KOPT-K1 (cell line): ENCODE results near the gene SORCS2.

Experiments used
- H3K27ac ChIP-seq: fragments of 200-600 bp; sonication (generic); 2 replicates; pipeline ENCODE4 v1.5.1; 2016; ENCODE audit warnings: antibody characterized with exemption, mild to moderate bottlenecking, low read depth, low read length; ENCODE audit not compliant: poor library complexity, severe bottlenecking
- H3K36me3 ChIP-seq: fragments of 200-600 bp; sonication (generic); 2 replicates; pipeline ENCODE4 v1.5.1; 2017; ENCODE audit warnings: antibody characterized with exemption, mild to moderate bottlenecking, low read length, moderate library complexity; ENCODE audit not compliant: insufficient read depth
- H3K9me3 ChIP-seq: fragments of 200-600 bp; sonication (generic); 2 replicates; pipeline ENCODE4 v1.5.1; 2017; ENCODE audit warnings: antibody characterized with exemption, low read length, mild to moderate bottlenecking; ENCODE audit not compliant: insufficient read depth, poor library complexity, severe bottlenecking

SORCS2 gene

DNA sequence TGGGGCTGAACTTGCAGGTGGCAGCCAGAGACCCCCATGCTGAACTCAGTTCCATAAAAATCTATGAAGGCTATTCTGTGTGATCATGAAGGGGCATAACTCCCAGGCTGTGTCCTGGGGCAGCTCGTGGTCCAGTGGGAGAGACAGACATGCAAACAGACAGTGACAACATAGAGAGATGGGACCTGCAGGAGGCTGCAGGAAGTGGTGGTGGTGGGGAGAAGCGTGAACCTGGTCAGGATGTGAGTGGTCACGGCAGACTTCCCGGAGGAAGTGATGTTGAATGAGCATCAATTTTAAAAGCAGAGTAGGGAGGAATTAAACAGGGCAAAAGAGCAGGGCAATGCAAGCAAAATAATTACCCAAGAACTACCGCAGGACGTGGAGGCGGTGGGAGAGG is 23.2 kb upstream of the SORCS2 start:
- no peak overlapping the region for H3K27ac ChIP-seq
- no peaks in the 10 kb centered on the region for H3K36me3 ChIP-seq
- no peaks in the 10 kb centered on the region for H3K9me3 ChIP-seq

GRCh38 chr4:7170012-7170411 is 22.3 kb upstream of the SORCS2 start:
- Histone ChIP-seq H3K9me3 (no peaks in the 10 kb centered on the region), H3K36me3 (no peaks in the 10 kb centered on the region), H3K27ac (no peak overlapping the region)

DNA sequence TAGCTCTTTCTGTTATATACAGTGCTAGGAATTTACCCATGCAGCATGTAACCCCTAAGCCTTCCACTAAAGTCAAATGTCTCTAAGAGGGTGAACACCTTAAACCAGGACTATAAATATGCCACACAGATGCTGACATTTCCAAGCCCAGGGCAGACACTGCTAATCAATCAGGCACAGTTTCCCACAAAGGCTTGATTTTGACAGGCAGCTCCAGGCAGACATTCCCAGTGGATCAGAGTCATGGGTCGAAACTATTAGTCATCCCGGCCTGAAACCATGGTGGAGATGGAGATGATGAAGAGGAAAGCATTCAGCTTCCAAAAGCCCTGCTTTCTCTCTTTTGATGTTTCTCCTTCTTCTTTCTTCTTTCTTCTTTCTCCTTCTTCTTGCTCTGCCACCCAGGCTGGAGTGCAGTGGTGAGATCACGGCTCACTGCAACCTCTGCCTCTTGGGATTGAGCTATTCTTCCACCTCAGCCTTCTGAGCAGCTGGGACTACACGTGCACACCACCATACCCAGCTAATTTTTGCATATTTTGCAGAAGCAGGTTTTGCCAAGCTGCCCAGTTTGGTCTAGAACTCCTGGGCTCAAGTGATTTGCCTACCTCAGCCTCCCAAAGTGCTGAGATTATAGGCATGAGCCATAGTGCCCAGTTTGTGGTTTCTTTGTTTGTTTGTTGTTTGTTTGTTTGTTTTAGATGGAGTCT is 21.0 kb upstream of the SORCS2 start:
- no peaks in the 10 kb centered on the region for H3K36me3 ChIP-seq
- H3K27ac ChIP-seq: no peak overlapping the region
- no peaks in the 10 kb centered on the region for H3K9me3 ChIP-seq

DNA sequence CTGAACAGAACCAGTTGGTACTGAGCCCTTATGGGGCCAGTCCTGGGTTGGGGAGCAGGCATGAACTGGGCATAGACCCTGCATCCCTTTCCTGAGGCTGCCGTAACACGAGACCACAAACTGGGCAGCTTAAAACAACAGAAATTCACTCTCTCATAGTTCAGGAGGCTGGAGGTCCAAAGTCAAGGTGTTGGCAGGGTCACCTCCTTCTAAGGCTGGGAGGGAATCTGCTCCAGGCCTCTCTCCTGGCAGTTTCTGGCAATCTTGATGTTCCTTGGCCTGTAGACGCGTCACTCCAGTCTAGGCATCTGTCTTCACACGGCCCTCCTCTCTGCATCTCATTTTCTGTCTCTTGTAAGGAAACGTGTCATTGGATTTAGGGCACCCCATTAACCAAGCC is 19.8 kb upstream of the SORCS2 start:
- no peak overlapping the region for H3K27ac ChIP-seq
- H3K9me3 ChIP-seq: no peaks in the 10 kb centered on the region
- no peaks in the 10 kb centered on the region for H3K36me3 ChIP-seq

DNA sequence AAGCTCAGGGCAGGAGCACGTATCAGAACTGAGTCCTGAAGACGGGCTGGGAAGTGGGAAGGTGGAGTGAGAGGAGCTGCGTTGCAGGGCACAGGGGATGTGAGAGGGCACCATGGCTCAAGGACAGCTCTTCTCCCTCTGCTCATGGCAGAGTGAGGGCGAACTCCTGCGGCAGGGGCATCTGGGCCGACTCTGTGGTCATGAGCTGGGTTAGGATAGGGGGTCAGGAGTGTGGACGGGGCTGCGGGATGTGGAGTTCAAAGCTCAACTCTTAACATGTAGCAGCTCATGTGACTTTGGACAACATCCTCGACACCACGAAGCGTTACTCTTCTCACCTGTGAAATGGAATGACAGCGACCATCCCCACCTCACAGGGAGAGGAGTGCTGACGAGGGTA is 19.4 kb upstream of the SORCS2 start:
- Histone ChIP-seq H3K36me3 (no peaks in the 10 kb centered on the region), H3K27ac (no peak overlapping the region), H3K9me3 (no peaks in the 10 kb centered on the region)

GRCh38 chr4:7173841-7174449 is 18.4 kb upstream of the SORCS2 start:
- Histone ChIP-seq H3K36me3 (no peaks in the 10 kb centered on the region), H3K9me3 (peaks cover 2% of the 10 kb centered on the region), H3K27ac (no peak overlapping the region)

GRCh38 chr4:7179158-7179557 is 13.2 kb upstream of the SORCS2 start:
- no peak overlapping the region for H3K27ac ChIP-seq
- H3K36me3 ChIP-seq: no peaks in the 10 kb centered on the region
- H3K9me3 ChIP-seq: peaks cover 21% of the 10 kb centered on the region

DNA sequence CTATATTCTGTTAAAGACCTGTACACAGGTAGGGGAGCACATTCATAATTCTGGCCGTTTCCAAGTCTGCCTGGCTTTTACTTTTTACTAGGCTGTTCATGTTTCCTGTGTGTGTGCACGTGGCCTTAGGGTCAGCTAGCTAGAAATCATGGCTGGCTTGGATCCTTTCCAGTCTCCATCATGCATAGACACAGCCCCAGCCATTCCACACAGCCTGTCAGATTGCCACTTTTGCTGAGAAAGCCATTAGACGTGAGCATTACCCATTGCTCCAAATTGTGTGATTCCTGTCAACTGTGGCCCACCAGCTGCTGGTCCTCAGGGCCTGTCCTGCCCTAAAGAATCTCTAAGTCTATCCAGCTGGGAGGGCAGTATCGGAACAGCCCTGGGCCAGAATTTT is 11.4 kb upstream of the SORCS2 start:
- H3K9me3 ChIP-seq: peaks cover 21% of the 10 kb centered on the region
- H3K27ac ChIP-seq: no peak overlapping the region
- H3K36me3 ChIP-seq: no peaks in the 10 kb centered on the region

GRCh38 chr4:7182616-7183015 is 9.7 kb upstream of the SORCS2 start:
- H3K36me3 ChIP-seq: no peaks in the 10 kb centered on the region
- H3K27ac ChIP-seq: no peak overlapping the region
- H3K9me3 ChIP-seq: peaks cover 21% of the 10 kb centered on the region

- Histone ChIP-seq H3K9me3 (peaks cover 21% of the 10 kb centered on the region), H3K27ac (no peak overlapping the region), H3K36me3 (no peaks in the 10 kb centered on the region)
Observed at GRCh38 chr4:7183161-7183560, 9.2 kb upstream of the SORCS2 start.

GRCh38 chr4:7183780-7184460 is 8.4 kb upstream of the SORCS2 start:
- peaks cover 19% of the 10 kb centered on the region for H3K9me3 ChIP-seq
- no peak overlapping the region for H3K27ac ChIP-seq
- no peaks in the 10 kb centered on the region for H3K36me3 ChIP-seq

DNA sequence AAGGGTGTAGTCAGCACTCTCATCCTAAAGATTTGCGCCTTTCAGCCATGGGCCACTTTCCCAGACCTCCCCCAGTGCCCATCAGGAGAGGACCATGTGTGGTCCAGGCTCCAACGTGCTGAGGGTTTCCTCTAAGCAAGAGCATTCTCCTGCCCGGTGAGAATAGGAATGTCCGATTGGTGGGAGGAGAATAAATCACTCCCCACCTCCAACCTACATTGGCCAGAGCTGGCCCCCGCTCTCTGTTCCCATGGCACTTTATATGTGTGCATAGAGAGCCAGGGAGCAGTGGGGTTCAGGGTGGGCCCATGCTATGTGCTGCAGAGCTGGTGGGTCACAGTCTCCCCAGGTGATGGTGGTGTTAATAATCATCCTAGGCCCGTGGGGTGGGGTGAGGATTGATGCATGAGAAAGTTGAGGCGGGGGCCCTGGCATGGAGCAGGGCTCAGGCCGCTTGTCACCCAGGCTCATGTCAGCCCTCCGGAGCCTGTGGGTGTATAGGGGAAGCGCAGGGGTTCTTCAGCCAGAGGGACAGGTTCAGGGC is 6.8 kb upstream of the SORCS2 start:
- Histone ChIP-seq H3K36me3 (no peaks in the 10 kb centered on the region), H3K9me3 (peaks cover 4% of the 10 kb centered on the region), H3K27ac (no peak overlapping the region)

DNA sequence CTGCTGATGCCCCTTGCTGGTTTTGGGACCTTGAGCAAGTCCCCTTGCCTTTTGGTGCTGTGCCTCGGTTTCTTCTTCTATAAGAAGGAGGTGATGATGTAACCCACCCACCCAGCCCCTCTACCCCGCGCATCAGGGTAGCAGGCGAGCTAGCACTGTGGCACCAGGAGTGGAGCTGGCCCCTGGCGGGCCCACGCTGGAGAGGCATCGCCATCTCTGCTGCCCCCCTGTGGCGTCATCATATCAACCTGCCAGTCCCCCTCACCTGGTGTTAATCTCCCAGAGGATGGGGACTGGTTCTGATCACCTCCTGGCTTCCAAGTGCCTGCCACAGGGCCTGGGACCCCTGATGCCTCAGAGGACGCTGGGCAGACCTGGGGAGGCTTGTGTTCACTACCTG is 6.3 kb upstream of the SORCS2 start:
- Histone ChIP-seq H3K27ac (no peak overlapping the region), H3K9me3 (peaks cover under 1% of the 10 kb centered on the region), H3K36me3 (no peaks in the 10 kb centered on the region)

DNA sequence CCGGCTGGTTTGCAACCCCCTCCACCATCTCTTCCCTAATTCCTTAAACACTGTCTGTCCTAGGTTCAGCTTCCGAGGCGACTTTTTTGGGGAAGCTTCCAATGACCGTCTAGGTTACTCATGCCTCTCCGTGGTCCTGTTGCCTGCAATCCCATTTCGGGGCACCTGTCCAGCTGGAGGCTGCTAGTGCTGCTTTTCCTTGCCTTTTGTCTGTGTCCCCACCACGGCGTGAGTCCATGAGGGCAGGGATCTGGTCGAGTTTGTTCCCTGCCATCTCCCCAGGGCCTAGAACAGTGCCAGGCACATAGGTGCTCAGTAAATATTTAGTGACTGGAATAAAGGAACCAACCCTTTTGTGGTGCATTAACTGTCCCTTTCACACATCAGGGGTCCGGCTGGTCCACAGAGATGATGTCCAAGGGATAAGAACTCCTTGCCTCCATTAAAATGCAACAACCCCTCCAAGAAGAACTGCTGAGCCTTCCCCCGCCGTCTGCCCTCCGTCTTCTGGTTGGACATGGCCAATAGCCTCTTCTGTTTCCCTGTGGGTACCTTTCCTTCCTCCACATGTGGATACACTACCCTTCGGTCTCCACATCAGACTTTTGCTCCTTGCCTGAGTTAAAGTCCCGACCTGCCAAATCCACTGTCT is 5.7 kb upstream of the SORCS2 start:
- Histone ChIP-seq H3K36me3 (no peaks in the 10 kb centered on the region), H3K27ac (no peak overlapping the region), H3K9me3 (no peaks in the 10 kb centered on the region)

- Histone ChIP-seq H3K9me3 (no peaks in the 10 kb centered on the region), H3K27ac (no peak overlapping the region), H3K36me3 (no peaks in the 10 kb centered on the region)
Observed at GRCh38 chr4:7187168-7187535, 5.2 kb upstream of the SORCS2 start.
